GM23338 (cell line): ENCODE data around the gene ZNRF2. TPM values are rescaled to one million over a fixed set of nuclear protein-coding genes. Genes with fewer than 3 reads are reported as not detected.

Experiments
- CREB1 ChIP-seq: fragments of 250-450 bp; sonication (Bioruptor Pico); IDR thresholded peaks from 2 replicates; pipeline ENCODE4 v1.5.0; 2020; ENCODE audit warnings: low read depth, mild to moderate bottlenecking, moderate library complexity
- JUNB ChIP-seq: IDR thresholded peaks from one replicate; pipeline ENCODE4 v1.6.1; 2016; ENCODE audit warnings: antibody characterized with exemption; ENCODE audit not compliant: unreplicated experiment
- NANOG ChIP-seq: IDR thresholded peaks from 2 replicates; pipeline ENCODE4 v1.6.1; 2016; ENCODE audit warnings: antibody characterized with exemption, borderline replicate concordance
- POLR2AphosphoS5 ChIP-seq: IDR thresholded peaks from 2 replicates; pipeline ENCODE4 v1.6.1; 2016; ENCODE audit warnings: antibody characterized with exemption, low read depth
- STAT1 ChIP-seq: IDR thresholded peaks from one replicate; pipeline ENCODE4 v1.6.1; 2016; ENCODE audit warnings: antibody characterized with exemption; ENCODE audit not compliant: unreplicated experiment
- polyA plus RNA-seq: library from polyadenylated mRNA; unstranded; fragments of >200 nt; fragmentation: Nextera tagmentation; extraction: Ambion mirVana; gene quantifications from 2 replicates; pipeline ENCODE4 v1.2.1, GENCODE V29; 2016
- total RNA-seq: library from RNA; depleted of rRNA; stranded (reverse); fragments of >200 nt; shearing (Covaris generic); gene quantifications from 2 replicates; pipeline ENCODE4 v1.2.3, GENCODE V29; 2014
- TF ChIP-seq, protein P1 (sequence below): fragments of 250-450 bp; sonication (Bioruptor Pico); IDR thresholded peaks from 2 replicates; pipeline ENCODE4 v1.5.0; 2020; ENCODE audit warnings: mild to moderate bottlenecking, moderate library complexity
- TF ChIP-seq, protein P2 (sequence below), 2 experiments: fragments of 200-600 bp in 1 of 2; sonication (generic) in 1 of 2; conservative IDR thresholded peaks; 2 replicates each; pipeline versions ENCODE4 v1.5.1 to v1.6.1; 2016 to 2017; ENCODE audit warnings: antibody characterized with exemption in 2 of 2, low read depth in 2 of 2, mild to moderate bottlenecking in 2 of 2, moderate library complexity in 1 of 2
- TF ChIP-seq, protein P3 (sequence below): IDR thresholded peaks from 2 replicates; pipeline ENCODE4 v1.6.1; 2016; ENCODE audit warnings: antibody characterized with exemption

Gene ZNRF2
- total and polyA plus RNA-seq, 2 experiments from 2014 or later, result 6.0 to 34.7 TPM

DNA sequence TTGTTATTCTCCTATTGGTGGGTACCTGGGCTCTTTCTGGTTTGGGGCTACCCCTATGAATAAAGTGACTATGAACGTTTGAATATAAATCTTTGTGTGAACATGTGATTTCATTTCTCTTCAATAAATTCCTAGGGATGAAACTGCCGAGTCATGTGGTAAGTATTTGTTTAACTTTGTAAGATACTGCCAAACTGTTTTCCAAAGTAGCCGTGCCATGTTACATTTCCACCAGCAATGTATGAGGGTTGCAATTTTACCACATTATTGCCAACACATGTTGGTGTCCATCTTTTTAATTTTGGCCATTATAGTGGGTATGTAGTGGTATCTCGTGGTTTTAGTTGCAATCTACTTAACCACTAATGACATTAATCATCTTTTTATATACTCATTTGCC is 94.7 kb downstream of the ZNRF2 start (continued):
- TF ChIP-seq, protein P1, sequence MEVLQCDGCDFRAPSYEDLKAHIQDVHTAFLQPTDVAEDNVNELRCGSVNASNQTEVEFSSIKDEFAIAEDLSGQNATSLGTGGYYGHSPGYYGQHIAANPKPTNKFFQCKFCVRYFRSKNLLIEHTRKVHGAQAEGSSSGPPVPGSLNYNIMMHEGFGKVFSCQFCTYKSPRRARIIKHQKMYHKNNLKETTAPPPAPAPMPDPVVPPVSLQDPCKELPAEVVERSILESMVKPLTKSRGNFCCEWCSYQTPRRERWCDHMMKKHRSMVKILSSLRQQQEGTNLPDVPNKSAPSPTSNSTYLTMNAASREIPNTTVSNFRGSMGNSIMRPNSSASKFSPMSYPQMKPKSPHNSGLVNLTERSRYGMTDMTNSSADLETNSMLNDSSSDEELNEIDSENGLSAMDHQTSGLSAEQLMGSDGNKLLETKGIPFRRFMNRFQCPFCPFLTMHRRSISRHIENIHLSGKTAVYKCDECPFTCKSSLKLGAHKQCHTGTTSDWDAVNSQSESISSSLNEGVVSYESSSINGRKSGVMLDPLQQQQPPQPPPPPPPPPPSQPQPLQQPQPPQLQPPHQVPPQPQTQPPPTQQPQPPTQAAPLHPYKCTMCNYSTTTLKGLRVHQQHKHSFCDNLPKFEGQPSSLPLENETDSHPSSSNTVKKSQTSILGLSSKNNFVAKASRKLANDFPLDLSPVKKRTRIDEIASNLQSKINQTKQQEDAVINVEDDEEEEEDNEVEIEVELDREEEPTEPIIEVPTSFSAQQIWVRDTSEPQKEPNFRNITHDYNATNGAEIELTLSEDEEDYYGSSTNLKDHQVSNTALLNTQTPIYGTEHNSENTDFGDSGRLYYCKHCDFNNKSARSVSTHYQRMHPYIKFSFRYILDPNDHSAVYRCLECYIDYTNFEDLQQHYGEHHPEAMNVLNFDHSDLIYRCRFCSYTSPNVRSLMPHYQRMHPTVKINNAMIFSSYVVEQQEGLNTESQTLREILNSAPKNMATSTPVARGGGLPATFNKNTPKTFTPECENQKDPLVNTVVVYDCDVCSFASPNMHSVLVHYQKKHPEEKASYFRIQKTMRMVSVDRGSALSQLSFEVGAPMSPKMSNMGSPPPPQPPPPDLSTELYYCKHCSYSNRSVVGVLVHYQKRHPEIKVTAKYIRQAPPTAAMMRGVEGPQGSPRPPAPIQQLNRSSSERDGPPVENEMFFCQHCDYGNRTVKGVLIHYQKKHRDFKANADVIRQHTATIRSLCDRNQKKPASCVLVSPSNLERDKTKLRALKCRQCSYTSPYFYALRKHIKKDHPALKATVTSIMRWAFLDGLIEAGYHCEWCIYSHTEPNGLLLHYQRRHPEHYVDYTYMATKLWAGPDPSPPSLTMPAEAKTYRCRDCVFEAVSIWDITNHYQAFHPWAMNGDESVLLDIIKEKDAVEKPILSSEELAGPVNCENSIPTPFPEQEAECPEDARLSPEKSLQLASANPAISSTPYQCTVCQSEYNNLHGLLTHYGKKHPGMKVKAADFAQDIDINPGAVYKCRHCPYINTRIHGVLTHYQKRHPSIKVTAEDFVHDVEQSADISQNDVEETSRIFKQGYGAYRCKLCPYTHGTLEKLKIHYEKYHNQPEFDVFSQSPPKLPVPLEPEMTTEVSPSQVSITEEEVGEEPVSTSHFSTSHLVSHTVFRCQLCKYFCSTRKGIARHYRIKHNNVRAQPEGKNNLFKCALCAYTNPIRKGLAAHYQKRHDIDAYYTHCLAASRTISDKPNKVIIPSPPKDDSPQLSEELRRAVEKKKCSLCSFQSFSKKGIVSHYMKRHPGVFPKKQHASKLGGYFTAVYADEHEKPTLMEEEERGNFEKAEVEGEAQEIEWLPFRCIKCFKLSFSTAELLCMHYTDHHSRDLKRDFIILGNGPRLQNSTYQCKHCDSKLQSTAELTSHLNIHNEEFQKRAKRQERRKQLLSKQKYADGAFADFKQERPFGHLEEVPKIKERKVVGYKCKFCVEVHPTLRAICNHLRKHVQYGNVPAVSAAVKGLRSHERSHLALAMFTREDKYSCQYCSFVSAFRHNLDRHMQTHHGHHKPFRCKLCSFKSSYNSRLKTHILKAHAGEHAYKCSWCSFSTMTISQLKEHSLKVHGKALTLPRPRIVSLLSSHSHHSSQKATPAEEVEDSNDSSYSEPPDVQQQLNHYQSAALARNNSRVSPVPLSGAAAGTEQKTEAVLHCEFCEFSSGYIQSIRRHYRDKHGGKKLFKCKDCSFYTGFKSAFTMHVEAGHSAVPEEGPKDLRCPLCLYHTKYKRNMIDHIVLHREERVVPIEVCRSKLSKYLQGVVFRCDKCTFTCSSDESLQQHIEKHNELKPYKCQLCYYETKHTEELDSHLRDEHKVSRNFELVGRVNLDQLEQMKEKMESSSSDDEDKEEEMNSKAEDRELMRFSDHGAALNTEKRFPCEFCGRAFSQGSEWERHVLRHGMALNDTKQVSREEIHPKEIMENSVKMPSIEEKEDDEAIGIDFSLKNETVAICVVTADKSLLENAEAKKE (CRISPR knock-in tag), result no peak
- TF ChIP-seq, protein P2, sequence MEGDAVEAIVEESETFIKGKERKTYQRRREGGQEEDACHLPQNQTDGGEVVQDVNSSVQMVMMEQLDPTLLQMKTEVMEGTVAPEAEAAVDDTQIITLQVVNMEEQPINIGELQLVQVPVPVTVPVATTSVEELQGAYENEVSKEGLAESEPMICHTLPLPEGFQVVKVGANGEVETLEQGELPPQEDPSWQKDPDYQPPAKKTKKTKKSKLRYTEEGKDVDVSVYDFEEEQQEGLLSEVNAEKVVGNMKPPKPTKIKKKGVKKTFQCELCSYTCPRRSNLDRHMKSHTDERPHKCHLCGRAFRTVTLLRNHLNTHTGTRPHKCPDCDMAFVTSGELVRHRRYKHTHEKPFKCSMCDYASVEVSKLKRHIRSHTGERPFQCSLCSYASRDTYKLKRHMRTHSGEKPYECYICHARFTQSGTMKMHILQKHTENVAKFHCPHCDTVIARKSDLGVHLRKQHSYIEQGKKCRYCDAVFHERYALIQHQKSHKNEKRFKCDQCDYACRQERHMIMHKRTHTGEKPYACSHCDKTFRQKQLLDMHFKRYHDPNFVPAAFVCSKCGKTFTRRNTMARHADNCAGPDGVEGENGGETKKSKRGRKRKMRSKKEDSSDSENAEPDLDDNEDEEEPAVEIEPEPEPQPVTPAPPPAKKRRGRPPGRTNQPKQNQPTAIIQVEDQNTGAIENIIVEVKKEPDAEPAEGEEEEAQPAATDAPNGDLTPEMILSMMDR (conservative IDR thresholded peaks at IDR 0.05; ENCODE audit: low read depth in 2 of 2), result no peak
- TF ChIP-seq POLR2AphosphoS5, result no peak
- no peak for TF ChIP-seq JUNB
- TF ChIP-seq, protein P3, sequence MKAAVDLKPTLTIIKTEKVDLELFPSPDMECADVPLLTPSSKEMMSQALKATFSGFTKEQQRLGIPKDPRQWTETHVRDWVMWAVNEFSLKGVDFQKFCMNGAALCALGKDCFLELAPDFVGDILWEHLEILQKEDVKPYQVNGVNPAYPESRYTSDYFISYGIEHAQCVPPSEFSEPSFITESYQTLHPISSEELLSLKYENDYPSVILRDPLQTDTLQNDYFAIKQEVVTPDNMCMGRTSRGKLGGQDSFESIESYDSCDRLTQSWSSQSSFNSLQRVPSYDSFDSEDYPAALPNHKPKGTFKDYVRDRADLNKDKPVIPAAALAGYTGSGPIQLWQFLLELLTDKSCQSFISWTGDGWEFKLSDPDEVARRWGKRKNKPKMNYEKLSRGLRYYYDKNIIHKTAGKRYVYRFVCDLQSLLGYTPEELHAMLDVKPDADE, result no peak
- TF ChIP-seq NANOG, result no peak
- TF ChIP-seq STAT1, result no peak
- TF ChIP-seq CREB1 (CRISPR knock-in tag), result no peak
